Inflammatory macrophage treated with lipopolysaccharide for 1 hour (primary cell): Measurements from ENCODE around the gene FMNL3.
"Not testable (repeated sequence)": the region's sequence is repeated elsewhere in the genome, so short reads cannot be mapped to it uniquely, and the experiment has no call there.

Source experiments
- DNase-seq, 2 donors: peaks; one replicate each; pipeline ENCODE4 v3.0.0-alpha.2; 2020 to 2022

FMNL3 gene

DNA sequence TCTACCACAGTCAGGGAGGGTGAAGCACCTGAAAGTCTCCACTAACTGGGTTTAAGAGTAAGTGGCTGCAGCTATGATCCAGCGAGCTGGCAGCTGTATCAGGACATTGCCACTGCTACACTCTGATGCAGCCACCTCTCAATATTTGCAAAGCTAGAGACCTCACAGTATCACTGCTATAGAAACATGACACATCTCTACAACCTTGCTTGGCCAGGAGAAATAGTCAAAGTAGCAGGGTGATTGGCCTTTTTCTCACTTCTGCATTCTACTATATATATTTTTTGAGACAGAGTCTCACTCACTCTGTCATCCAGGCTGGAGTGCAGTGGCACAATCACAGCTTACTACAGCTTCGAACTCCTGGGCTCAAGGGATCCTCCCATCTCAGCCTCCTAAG is 9.3 kb upstream of the FMNL3 start:
- no peak for DNase-seq

DNA sequence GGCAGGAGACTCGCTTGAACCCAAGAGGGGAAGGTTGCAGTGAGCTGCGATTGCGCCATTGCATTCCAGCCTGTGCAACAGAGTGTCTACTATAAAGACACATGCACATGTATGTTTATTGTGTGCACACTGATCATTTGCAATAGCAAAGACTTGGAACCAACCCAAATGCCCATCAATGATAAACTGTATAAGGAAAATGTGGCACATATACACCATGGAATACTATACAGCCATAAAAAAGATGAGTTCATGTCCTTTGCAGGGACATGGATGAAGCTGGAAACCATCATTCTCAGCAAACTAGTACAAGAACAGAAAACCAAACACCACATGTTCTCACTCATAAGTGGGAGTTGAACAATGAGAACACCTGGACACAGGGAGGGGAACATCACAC is 6.7 kb upstream of the FMNL3 start:
- DNase-seq, result not testable (repeated sequence)

DNA sequence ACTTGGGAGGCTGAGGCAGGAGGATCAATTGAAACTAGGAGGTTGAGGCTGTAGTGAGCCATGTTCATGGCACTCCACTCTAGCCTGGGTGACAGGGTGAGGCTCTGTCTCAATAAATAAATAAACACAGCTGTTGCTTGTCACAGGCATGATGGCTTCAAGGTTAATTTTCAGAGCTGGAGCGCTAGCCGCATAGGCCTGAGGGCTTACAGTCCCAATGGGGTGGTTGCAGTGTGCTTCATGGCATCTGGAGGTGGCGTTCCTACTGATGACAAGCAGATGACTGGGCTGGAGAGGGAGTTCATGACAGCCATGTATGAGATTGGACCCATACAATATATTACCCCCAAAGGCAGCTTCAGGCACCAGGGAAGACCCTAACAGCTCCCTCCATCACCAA is 1.6 kb upstream of the FMNL3 start:
- DNase-seq, result no peak

DNA sequence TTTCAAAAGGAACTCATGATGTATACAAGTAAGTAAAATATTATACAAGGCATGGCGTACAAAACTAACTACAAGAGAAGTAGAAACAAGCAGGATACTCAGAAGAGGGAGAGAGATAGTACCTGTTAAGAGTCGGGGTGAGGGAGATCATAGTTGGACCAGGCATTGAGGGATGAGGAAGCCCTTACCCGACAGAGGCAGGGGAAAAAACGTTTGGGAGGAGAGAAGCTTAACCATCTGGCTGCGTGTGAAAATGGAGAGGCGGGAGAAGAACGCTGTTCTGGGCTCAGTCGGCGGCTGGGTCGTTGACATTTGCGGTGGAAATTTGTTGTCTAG is 575 bp upstream of the FMNL3 start:
- no peak for DNase-seq

DNA sequence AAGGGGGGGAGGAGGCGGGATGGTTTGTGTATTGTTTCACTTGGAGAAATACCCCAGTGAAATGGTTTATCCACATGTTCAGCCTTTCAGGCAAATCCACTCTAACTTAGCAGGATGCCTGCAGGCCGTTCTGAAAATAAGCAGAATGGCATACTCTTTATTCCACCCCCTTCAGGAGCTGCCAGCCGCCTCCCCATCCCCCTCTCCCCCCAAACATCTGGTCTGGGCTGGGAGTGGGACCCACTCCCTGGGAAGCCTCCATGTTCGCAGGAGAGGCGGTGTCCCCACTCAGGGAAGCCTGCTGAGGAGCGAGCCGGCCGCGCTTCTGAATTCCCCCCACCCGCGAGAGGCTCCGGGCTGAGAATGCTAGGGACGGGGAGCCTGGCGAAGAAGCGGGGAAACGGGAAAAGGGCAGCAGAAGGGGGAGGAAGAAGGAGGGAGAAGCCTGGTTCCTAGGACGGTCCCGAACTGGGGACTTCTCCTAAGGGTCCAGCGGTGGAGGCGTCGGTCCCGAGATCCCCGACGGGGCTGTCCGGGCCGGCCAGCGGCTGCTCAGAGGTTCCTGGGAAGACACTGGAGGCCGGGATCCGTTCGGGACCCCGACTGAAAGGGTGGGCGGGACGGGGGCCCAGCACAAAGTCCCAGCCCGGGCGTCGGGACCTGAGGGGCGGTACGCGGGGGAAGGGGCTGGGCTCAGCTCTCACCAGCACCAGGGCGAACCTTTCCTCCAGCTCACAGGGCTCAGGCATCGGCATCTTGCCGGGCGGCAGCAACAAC is 666 bp downstream of the FMNL3 start:
- DNase-seq, result peak; percentile 37 to 70

DNA sequence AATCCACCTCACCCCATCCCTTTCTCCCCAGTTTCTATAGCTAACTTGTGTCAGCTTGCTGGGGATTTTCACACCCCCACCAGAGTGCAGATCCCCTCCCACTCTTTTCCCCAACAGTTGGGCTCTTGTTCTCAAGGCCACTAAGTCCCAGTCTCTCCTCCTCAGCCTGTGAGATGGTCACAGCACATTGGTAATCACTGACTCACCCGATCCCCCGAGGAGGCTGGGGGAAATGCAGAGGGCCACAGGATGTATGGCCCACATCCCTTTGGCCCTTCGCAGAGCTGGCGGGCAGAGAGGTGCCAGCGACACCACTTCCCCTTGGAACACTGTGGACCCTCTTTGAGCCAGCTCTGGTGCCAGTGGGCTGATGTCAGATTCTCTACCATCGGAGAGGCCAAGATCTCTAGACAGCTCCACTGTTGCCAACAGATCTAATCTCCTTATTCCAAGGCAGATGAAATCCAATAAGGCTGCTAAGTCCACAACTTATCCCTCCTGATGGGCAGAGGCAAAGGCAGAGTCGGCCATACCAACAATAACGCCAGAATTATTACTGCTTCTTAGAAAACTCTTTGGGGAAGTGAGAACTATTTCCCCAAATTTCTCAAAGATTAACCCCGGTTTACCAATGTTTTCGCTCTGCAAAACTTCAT is 1.6 kb downstream of the FMNL3 start:
- peak; percentile 89 to 98 for DNase-seq

DNA sequence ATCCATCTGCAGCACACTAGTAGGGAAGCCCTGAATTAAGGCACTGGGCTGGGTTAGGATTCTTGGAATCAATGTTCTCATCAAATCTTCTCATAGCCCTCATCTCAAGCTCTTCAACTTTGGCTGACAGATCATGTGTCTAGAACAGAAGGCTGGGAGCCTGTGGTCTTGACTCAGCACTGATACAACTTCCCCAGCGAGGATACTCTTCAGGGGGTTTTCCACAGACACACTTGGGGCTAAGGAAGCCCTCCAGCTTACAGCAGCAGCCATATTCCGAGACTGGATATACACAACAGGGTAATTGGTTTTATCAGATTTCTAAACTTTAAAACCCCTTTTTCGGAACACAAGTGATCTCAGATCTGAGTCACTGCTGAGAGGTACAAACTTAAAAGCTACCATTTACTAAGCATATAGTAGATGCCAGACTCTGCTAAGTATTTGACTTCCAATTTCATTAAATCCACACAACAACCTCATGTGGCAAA is 3.5 kb downstream of the FMNL3 start:
- peak; percentile 85 to 97 for DNase-seq

DNA sequence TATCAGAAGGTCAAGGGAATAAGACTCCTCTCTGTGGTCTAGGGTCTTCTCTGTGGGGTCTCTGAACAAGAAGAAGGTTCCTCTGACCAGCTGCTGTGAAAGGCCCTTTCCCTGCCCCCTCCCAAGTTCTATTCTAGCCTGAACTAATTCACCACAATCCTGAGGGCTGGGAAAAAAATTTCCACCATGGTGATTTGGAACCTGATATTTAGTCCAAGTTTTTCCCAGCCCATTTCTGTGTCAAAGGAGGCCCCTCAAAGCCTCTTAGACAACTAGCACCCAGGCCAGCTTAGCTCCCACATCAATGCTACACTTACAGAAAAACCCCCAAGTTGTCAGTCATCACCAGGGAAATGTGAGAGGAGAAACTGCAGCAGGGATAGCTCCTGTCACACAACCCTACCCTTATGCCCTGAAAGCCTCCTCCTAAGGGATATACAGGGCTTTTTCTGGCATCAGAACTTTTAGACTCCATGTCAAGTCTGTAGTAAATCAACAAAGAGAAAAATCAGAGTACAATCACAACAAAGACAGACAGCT is 4.5 kb downstream of the FMNL3 start:
- peak in 1 of 2 donors; percentile 56 for DNase-seq

DNA sequence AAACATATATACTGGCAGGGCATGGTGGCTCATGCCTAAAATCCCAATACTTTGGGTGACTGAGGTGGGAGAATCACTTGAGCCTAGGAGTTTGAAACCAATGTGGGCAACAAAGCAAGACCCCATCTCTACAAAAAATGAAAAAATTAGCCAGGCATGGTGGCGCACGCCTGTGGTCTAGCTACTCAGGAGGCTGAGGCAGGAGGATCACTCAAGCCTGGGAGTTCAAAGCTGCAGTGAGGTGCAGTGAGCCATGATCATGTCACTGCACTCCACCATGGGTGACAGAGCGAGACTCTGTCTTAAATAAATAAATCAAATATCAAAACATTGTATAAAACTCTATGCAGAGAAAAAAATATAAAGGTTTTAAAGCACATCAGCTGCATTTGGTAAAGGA is 5.2 kb downstream of the FMNL3 start:
- no peak for DNase-seq

DNA sequence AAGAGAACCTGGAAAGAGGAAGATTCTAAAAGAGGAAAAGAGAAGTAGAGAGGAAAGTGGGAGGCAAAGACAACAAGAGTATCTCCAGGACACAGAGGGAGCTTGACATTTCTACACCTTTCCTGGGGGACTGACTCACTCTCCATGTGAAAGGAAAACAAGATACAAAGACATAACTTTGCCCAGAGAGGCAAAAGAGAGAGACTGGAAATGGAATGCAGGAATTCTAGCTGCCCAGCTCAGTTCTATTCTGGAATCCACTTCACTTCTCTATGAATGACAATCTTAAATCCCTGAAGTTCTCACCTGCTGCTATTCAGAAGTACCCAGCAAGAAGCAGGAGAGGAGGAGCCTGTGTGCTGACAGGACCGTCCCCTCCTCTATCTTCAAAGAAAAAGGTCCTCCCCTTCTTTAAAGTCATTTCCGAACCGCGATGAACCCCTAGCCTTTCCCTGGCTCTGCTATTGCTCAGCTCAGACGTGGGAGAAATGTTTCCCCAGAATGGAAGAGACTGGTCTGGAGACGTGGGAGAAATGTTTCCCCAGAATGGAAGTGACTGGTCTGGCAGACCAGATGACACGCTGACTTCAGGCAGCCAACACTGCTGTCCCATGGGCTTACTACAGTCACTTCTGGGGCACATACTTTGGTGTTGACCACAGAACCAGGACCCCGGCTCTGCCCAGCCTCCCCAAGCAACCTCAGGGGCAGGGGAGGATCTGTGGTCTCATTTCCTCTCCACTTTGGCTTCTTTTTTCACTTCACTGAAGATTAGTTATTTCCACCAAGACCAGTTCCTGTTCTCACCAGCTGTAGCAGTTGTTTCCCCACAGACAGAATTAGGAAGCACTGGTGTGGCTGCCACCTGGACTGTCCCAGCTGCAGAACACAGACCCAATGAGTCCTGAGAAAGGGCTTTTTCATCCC is 8.3 kb downstream of the FMNL3 start:
- DNase-seq, result peak; percentile 78 to 96

DNA sequence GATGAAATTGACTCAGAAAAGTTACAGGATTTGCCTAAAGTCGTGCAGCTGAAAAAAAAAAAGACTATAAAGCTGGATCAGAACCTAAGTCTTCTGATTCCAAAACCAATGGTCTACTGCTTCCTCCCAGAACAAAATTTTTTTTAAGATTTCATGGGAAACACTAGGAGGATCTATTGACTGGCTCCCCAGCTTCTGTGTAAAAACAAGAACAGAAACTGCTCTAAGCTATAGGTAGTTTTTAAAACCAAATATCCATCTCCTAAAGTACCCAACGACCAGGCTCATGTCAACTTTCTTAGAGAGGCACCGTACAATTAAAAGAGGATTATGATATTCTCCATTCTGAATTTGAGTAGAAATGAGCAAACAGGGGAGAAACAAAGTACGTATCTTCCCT is 9.4 kb downstream of the FMNL3 start:
- DNase-seq, result no peak

DNA sequence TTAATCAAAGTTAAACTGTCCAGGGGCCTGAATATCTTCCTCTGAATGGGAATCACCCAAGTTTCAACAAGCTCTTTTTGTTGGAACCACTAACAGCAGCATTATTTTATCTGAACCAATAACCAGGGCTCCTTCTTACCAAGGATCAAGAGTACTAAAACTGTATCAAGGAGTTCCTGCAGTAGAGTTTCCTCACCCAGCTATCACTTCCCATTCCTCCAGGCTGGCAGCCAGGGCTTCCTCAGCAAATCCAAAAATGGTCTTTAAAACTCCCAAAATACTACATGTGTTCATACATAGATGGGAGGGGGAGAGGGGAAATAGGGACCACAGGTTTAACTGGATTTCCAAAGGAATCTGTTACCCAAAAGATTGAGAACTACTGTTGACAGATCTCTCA is 10.5 kb downstream of the FMNL3 start:
- DNase-seq, result peak; percentile 19 to 26

DNA sequence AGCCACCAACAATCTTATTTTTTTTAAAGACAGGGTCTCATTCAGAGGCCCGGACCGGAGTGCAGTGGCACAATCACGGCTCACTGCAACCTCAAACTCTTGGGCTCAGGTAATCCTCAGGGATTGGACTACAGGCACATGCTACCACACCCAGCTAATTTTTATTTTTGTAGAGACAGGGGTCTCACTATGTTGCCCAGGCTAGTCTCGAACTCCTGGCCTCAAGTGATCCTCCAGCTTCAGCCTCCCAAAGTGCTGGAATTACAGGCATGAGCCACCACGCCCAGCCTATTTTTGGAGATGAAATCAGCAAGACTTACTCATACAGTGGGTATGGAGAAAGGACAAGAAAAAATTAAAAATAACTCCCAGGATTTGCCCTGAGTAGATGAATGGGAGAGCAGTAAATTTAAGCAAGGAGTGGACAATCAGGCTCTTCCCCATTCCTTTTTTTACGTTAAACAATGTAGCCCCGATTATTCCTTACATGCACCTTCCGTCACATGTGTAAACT is 13.2 kb downstream of the FMNL3 start:
- no peak for DNase-seq

DNA sequence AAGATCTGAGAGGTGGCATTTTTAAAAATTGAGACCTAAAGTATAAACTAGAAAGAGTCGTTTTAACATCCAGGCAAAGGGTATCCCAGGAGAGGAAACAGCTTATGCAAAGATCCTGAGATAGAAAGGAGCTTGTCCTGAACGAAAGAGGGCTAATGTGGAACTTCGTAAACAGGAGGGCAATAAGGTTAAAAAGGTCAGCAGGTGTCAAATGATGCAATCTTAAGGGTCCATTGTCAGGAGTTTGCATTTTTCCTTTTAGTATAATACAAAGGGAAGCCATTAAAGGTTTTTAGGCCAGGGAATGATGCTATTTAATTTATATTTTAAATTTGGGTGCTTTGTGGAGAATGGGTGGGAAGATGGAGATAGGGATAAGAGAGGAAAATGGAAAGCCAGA is 14.4 kb downstream of the FMNL3 start:
- DNase-seq, result no peak

DNA sequence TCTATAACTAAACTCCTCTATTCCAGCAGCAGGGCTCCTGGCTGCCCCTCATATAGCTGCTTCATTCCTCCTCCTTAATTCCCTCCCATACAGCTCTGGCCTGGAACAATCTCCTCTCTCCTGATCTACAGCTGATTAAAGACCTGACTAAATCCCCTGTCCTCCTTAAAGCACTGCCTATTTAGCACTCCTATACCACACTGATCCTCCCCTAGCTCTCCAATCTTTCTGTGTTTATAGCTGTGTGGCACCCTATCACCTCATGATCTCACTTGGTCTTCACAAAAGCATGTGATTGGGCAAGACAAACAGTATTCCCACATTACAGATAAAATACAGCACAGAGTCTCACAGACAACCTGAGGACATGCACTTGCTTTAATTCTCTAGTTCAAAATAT is 17.4 kb downstream of the FMNL3 start:
- no peak for DNase-seq

DNA sequence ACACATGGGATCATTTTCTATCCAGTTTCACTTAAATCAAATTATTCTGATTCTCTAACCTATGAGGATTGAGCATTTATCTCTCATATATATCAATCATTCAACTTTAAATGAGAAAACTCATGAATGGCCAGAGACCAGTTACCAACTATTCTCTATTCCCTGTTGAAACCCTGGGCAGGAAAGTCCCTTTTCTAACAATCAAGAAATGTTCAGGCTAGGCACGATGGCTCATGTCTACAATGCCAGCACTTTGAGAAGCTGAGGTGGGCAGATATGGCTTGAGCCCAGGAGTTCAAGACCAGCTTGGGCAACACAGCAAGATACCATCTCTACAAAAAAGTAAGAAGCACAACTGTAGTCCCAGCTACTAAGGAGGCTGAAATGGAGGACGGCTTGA is 18.0 kb downstream of the FMNL3 start:
- peak; percentile 48 to 63 for DNase-seq

DNA sequence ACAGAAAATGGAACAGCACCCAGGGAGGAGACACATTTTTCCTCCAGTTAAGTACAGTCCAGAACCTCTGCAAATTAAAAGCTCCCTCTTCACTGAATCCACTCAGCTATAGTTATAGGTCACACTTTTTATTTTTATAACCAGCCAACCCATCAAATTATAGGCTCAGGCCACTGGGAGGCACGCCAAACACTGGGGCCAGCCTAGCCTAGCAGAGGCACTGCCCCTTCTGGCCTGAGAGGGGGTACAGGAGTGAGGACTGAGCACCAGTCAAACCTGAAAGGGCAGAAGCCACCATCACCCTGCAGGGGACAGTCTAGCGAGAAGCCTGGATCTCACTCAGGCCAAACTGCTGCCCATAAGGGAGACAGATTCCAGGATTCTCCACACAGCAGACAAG is 19.3 kb downstream of the FMNL3 start:
- no peak for DNase-seq

DNA sequence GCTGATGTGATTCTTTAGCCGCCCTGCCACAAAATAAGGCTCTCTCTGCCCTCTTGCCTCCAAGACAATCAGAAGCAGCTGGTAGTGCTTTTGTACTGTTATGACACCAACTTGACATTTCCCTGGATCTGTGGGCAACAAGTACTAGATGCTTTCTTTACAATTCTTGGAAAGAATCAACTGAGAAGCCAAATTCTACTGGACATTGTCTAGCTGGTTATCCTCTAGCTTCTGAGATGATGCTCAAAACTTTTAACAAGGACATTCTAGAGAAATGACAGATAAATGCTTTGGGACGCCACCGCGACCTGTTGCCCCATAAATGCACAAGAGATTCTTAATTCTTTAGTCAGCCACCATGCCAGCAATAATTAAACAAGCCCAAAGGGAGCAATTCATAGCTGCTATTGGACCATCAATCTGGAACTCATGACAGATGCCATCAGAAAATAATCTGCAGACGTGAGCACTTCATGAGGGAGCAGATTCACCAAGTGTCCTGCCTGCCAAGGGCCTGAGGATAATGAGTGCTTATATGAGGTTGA is 22.8 kb downstream of the FMNL3 start:
- no peak for DNase-seq

DNA sequence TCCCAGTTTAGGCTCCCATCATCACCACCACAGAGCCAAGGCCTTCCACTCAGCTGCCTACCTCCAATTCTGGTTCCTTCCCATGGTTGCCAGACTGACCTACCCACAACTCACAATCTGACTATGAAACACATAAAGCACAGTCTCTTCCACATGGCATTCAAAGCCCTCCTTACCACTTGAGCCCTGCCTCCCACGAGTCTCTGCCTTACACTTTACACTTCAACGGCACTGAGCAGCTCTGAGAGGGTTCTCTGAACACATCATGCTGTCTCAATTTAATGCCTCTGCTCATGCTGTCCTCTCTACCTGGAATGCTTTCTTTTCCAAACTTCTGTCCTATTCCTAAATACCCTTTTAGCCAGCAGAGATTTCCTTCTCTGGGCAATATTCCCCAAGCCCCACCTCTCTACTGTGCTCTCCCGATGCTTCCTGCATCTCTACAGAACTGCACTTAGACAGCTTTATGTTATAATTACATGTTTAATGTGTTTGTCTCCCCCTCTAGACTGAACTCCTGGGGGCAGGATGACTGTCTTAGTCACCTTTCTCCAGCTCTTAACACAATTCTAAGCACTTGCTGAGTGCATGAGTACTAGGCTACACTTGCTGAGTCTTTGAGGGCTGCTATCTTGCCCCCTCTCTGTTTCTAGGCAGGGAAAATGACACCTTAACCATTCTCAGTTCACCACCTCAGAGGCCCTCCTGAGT is 23.5 kb downstream of the FMNL3 start:
- no peak for DNase-seq

DNA sequence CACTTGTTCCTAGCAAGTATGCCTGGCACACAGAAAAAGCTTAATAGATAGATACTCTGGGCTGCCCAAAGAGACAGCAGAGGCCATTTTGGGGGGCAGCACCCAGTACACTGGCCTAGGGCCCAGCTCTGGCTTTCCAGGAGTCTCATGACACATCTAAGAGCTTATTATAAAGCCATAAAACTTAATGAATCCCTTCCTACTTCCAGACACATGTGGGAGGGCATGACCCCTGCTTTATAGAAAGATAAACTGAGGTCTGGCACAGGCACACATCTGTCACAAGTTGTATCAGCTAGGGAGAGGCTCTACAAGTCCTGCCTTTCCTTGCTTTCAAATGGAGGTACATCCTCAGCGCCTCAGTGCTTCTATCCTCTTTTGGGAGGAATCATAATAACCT is 27.1 kb downstream of the FMNL3 start:
- DNase-seq, result no peak

DNA sequence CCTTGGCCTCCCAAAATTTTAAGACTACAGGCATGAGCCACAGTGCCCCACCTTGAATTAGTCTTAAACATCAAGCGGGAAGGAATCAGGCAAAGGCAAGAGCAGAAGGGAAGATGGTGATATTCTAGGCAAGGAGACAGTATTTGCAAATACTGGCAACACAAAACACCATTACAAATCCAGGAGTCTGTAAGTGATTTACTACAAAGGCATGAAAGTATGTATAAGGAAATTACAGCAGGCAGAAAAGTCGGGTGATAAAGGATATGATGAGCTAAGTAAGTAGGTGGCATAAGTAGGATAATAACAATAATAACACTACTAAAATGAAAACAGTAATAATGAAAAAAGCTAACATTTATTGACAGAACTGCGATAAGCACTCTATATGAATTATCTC is 28.5 kb downstream of the FMNL3 start:
- no peak for DNase-seq

DNA sequence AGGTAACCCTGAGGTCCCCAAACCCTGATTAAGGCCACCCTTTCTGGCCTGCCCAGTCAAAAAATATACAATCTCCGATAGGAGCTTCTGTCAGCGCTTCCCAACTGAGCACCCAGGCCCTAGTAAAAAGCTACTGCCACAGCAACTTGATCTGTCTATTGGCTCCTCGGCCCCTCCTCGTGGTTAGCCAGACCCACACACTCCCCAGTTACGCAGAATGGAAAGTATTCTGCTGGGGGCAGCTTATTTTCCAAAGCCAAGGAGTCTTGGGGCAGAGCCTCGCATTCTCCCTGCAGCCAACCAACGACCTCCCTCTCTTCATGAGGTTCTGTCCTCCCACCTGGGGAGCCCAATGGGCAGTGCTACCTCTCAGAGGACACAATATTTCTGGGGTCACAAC is 32.1 kb downstream of the FMNL3 start:
- no peak for DNase-seq
